Endometrial microvascular endothelial cells (primary cell): ENCODE measurements around the gene ETFBKMT. TPM values are rescaled to one million over a fixed set of nuclear protein-coding genes. Genes with fewer than 3 reads are reported as not detected.
"Not testable (repeated sequence)": the region's sequence is repeated elsewhere in the genome, so short reads cannot be mapped to it uniquely, and the experiment has no call there.

Source experiments
- in situ Hi-C: cut with HindIII; loops from 2 replicates; pipeline ENCODE4 v1.10.0; 2017; ENCODE audit warnings: low sequenced_read_pairs, low pct_unique_long_range_greater_than_20kb; ENCODE audit errors: inconsistent ontology term
- total RNA-seq: library from RNA; depleted of rRNA; stranded (reverse); fragments of >200 nt; gene quantifications from one replicate; pipeline ENCODE4 v1.2.3, GENCODE V29; 2015; ENCODE audit errors: inconsistent ontology term

ETFBKMT gene
- total RNA-seq, 1 donor from 2014 or later = 4.4 TPM

GRCh38 chr12:31651893-31652521 is 7.5 kb upstream of the ETFBKMT start:
- in situ Hi-C loops = no loop called here

- in situ Hi-C loops = no loop called here
These were observed 4.3 kb upstream of the ETFBKMT start for GRCh38 chr12:31655208-31655607.

- in situ Hi-C loops = no loop called here
These were observed 3.7 kb upstream of the ETFBKMT start for GRCh38 chr12:31655792-31656191.

- in situ Hi-C loops = no loop called here
These were observed 909 bp upstream of the ETFBKMT start for GRCh38 chr12:31658471-31659086.

- in situ Hi-C loops = no loop called here
These were observed 2.8 kb downstream of the ETFBKMT start for GRCh38 chr12:31662176-31662849.

GRCh38 chr12:31663576-31663975 is 4.1 kb downstream of the ETFBKMT start:
- in situ Hi-C loops = no loop called here

GRCh38 chr12:31664038-31664437 is 4.5 kb downstream of the ETFBKMT start:
- in situ Hi-C loops = no loop called here

- in situ Hi-C loops = no loop called here
These were observed 9.5 kb downstream of the ETFBKMT start for GRCh38 chr12:31669020-31669419.

GRCh38 chr12:31669582-31669981 is 10.1 kb downstream of the ETFBKMT start:
- in situ Hi-C loops = not testable (repeated sequence)

GRCh38 chr12:31672521-31672920 is 13.0 kb downstream of the ETFBKMT start:
- in situ Hi-C loops = no loop called here

GRCh38 chr12:31682136-31682962 is 22.9 kb downstream of the ETFBKMT start:
- in situ Hi-C loops = no loop called here

GRCh38 chr12:31685801-31686200 is 26.3 kb downstream of the ETFBKMT start:
- in situ Hi-C loops = no loop called here

- in situ Hi-C loops = no loop called here
These were observed 27.6 kb downstream of the ETFBKMT start for GRCh38 chr12:31687101-31687527.

- in situ Hi-C loops = not testable (repeated sequence)
These were observed 30.4 kb downstream of the ETFBKMT start for GRCh38 chr12:31689921-31690320.

- in situ Hi-C loops = no loop called here
These were observed 42.6 kb downstream of the ETFBKMT start for GRCh38 chr12:31702047-31702446.

- in situ Hi-C loops = no loop called here
These were observed 46.1 kb downstream of the ETFBKMT start for GRCh38 chr12:31705621-31706020.

- in situ Hi-C loops = not testable (repeated sequence)
These were observed 48.6 kb downstream of the ETFBKMT start for GRCh38 chr12:31708118-31708517.

- in situ Hi-C loops = no loop called here
These were observed 50.7 kb downstream of the ETFBKMT start for GRCh38 chr12:31710021-31710818.

- in situ Hi-C loops = no loop called here
These were observed 53.4 kb downstream of the ETFBKMT start for GRCh38 chr12:31712877-31713276.
